IPS DF 4.7 (cell line): ENCODE results near the gene DST.
A peak's percentile ranks its signal among the peaks of the same experiment; 100 is the strongest.
"Not testable (repeated sequence)": the region's sequence is repeated elsewhere in the genome, so short reads cannot be mapped to it uniquely, and the experiment has no call there.

Experiments
- DNase-seq: peaks from one replicate; pipeline ENCODE4 v3.0.0-alpha.2; 2013; ENCODE audit warnings: low spot score; ENCODE audit errors: extremely low read depth

DST gene

DNA sequence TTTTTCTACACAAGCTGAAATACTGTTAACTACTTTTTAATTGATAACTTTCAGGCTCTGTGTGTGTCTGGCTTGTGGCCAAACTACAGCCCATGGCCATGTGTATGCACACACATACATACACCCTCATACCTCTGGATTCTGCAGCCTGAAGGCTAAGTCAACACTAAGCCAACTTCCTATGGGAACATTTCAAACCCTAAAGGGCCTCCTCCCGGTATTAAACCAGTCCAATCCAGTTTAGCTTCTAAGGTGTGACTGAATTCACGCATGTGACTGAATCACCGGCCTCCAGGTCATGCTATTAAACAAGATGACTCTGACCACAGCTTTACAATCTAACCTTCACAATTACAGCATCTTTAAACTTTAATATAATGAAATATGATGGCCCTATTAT is 20.7 kb upstream of the DST start:
- no peak for DNase-seq

DNA sequence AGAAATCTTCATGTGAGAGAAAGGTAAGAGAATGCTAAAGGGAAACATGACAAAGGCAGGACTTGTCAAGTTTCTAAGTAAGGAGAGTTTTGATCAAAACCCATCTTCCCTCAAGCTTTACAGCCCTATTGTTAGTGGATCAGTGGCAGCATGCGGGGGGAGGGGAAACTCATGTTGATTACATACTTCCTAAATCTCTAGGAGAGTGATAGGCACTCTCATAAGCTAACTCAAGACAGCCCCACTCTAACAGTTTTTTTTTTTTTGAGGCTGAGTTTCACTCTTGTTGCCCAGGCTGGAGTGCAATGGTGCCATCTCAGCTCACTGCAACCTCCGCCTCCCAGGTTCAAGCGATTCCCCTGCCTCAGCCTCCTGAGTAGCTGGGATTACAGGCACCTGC is 18.6 kb upstream of the DST start:
- not testable (repeated sequence) for DNase-seq

DNA sequence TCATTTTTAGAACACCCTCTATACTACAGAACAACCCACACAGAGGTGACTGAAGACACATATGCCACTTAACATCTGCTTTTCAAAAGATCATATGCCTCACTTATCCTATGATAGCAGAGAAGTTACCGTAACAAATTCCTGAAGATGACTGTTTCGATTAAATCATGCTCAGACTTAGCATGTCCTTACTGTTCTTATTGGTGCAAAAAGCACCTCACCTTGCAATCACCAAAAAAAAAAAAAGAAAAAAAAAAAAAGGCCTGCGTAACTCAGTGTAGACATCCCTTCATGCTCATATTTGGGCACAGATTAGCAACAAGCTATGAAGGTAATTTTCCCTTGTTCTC is 17.7 kb upstream of the DST start:
- no peak for DNase-seq

GRCh38 chr6:56659721-56660380 is 17.2 kb upstream of the DST start:
- DNase-seq, result no peak

DNA sequence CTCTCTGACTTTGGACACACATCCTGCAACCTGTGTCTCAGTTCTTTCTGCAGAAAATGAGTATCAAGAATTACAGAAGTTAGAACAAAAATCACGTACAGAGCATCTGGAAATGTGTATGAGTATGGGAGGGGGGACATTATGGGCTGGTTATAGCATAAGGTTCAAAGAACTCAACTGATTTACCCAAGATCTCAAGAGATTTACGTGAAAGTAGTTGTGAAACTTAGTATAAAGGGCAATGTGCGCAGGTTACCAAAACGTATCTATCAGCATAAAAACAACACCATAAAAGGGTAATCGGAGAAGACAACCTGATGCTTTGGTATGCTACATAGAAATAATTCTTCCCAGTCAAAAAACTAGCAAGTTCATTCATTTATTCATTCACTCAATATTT is 15.6 kb upstream of the DST start:
- no peak for DNase-seq

GRCh38 chr6:56657354-56657753 is 14.7 kb upstream of the DST start:
- no peak for DNase-seq

DNA sequence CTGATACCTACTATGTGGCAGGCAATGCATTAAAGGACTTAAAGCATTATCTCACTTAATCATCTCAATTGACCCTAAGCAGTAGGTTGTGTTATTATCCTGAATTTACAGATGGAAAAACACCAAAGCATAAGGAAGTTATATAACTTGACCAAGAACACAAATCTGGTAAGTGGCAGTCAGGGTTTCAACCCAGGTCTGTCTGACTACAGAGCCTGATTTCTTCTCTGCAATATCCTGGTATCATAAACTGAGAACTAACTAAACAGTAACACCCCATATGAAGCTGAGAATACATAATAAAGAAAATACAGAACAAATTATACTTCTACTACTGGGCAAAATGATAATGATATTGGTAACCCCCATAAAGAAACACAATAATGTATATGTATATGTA is 13.8 kb upstream of the DST start:
- DNase-seq, result no peak

DNA sequence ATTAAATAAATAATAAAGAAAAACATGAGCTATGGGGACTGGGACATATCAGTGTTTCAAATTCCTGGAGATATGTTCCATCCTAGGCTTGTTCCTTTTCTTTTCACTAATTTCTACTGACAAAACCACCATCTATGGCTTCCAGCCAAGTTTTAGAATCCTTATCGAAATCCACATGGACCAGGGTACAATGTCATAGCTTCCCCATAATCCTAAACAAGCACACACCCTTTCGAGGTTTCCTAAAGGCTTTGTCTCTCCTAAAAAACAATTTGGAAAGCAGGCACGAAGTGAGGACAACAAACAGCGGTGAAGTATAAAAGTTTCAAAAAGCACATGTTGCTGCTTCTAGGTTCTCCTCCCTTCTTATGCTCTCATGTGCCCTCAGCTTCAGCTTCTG is 13.3 kb upstream of the DST start:
- no peak for DNase-seq

- DNase-seq, result no peak
These were observed 12.6 kb upstream of the DST start for GRCh38 chr6:56655249-56655648.

GRCh38 chr6:56652994-56653393 is 10.3 kb upstream of the DST start:
- DNase-seq, result no peak

- no peak for DNase-seq
These were observed 9.5 kb upstream of the DST start for GRCh38 chr6:56652231-56652630.

GRCh38 chr6:56650191-56650590 is 7.5 kb upstream of the DST start:
- no peak for DNase-seq

DNA sequence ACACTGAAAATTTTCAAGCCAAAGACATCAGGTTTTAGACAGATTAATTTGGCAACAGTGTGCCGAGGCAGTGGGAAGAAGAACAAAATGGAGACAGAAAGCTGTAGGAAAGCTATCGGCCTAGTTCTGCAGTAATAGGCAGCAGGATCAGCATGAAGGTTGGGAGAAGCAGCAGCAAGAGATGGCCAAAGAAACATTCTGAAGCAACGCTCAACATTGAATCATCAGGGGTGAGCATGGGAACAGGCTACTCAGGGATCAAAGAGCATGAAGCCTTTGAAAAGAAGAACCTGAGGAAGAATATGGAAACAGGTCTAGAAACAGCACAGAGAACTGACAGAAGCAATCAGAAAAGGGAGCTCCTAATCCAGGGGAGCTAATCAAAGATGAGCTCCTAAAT is 7.1 kb upstream of the DST start:
- DNase-seq, result no peak

DNA sequence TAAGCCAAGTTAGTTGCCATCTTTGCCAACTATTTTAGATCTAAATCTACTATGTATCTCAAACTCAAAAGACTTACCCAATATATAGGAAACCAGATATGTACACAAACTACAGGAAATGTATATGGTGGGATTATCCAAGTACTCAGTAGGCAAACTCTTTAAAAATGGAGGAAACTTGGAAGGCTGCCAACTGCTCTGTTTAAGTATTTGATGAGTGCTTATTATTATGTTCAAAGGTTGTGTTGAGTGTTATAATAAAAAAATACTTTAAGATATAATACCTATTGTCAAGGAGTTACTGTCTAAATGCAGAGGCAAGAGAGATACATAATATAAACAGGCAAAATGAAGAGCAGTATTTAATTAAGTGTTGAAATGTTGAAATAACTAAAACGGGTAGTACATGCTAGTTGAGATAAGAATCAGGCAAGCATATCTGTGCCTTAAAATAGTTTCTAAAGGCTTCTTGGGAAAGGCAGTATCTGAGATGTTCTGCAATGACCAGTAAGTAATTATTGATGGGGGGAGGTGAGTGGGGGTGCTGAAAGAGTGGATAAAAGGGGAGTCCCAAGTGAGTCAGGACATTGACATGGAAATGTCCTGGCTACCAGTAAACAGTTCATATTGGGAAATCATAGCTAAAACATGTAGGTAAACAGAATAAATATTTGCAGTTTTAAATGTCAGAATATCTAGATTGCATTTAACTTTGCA is 6.5 kb upstream of the DST start:
- DNase-seq, result no peak

GRCh38 chr6:56647172-56647762 is 4.6 kb upstream of the DST start:
- no peak for DNase-seq

DNA sequence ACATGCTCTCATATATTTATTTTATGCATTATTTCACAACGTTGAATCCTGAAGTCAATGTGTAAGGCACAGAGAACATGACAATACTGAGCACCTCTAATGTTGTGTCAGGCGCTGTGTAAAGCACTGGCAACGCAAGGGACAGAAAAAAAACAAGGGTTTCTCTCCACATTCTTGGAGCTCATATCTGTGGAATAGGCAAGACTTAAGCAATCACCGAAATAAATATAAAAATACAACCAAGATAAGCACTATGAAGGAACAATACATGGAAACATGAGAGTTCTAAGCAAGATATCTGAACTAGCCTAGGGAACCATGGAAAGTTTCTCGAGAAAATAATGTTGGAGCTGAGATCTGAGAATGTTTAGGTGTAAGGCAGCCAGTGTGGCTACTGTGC is 1.7 kb upstream of the DST start:
- no peak for DNase-seq

DNA sequence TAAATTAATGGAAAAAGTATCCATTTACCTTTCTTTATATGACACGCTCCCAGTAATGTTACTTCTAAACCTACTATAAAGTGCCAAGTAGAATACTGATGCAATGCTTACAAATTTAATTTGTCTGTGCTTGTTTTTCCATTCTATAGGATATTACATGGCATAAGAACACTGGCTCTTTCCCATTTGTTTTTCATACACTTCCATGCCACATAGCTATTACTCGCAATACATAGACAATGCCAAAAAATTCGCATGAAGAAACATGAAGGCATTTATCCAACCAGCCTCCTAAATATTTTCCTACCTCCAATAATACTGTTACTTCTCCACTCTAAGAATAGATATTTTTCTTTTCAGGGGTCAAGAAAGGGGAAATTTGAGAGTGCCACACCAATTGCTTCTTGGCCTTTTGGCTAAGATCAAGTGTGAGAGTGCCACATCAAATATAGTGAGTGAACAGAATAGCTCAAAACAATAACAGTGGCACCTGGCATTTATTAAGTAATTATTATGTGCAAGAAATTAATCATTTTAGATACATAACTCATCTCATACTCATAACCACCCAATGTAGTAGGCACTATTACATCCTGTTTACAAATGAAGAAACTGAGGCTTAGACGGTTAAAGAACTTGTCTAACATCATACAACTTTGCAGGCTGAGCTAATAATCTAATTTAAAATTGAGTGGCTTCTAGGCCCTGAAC is 845 bp upstream of the DST start:
- DNase-seq, result no peak

- no peak for DNase-seq
These were observed 2.3 kb downstream of the DST start for GRCh38 chr6:56640374-56640773.

DNA sequence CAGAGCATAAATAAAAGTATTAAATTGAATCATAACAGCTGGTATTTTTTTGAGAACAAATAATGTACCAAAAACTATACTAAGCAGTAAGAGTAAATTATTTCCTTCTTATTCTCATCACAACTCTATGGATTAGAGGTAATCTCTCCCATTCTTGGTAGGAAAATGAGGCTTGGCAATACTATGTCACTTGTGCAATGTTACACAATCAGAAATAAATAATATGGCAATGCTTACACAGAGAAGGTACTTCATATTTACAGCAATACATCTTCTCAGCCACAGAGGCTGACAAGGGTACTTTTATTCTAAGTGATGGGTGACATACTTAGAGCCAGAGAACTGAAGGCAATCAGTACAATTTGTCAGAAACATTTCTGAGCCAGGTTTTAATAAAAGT is 3.9 kb downstream of the DST start:
- no peak for DNase-seq

DNA sequence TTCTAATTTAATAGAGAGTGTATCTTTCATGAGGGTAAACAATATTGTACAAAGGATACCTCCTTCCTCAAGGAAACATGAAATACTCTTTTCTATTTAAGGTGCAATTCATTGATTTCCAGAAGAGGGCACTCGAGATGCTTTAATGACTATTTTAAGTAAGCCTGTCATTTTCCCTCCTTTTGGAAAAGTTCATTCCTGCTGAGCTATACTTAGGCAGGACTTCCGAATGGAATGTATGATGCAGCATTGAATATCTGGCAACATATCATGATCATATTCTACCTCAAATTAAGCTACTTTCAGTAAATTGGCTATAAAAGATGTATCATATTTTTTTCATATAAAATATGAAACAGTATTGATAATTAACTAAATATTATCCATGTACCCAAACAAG is 5.0 kb downstream of the DST start:
- DNase-seq, result peak; percentile 14

DNA sequence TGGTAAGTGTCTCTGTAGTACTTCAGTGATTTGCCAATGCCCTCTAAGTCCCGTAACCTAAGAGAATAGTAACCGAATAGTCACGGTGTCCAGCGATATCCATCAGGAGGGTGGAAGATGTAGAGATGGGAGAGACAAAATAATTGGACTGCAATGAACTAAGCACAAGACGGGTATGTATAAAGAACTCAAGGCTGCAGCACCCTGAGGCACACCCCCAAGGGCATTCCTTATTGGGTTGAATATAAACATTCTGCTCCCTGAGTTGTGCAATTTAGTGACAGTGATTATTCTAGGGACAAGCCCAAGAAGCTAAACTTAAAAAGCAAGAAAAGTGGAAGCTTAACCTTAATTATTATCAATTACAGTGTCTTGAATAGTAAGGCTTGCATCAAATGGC is 14.6 kb downstream of the DST start:
- no peak for DNase-seq

GRCh38 chr6:56625356-56625755 is 17.3 kb downstream of the DST start:
- no peak for DNase-seq

DNA sequence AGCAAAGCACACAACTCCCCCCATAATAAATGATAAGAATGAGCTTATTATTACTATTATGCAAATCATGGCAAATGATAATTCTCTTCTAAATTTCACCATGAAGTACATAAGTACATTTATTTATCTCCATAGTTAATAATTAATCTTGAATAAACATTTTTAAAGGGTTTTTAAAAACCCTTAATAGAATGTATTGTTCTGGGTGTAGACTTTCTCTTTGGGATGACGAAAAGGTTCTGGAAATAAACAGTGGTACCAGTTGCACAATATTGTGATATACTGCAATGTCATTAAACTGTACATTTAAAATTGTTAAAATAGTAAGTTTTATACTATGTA is 18.0 kb downstream of the DST start:
- no peak for DNase-seq
